Activated B cell treated with CpG ODN at 0.5 μM for 24 hours (primary cell): ENCODE data around the gene METTL6. TPM values are rescaled to one million over a fixed set of nuclear protein-coding genes. Genes with fewer than 3 reads are reported as not detected.
"Not testable (repeated sequence)": the region's sequence is repeated elsewhere in the genome, so short reads cannot be mapped to it uniquely, and the experiment has no call there.

Experiments
- ATAC-seq: fragments of 200-7000 bp; cut with Tn5 transposase; one replicate; pipeline ENCODE4 v1.10.0; 2021; ENCODE audit warnings: low read depth, mild to moderate bottlenecking, moderate library complexity
- CTCF ChIA-PET: fragments of 350-600 bp; sonication (Branson Sonifier 250); formaldehyde crosslinking; loops from one replicate; lab custom pipeline; 2021; ENCODE audit warnings: antibody characterized with exemption; lab: Charles Lee
- POLR2A ChIA-PET: fragments of 350-600 bp; sonication (Branson Sonifier 250); formaldehyde crosslinking; loops from one replicate; lab custom pipeline; 2021; ENCODE audit warnings: antibody characterized with exemption; lab: Charles Lee
- DNase-seq: peaks from one replicate; pipeline ENCODE4 v3.0.0; 2022
- H3K27ac Mint-ChIP-seq: one replicate; pipeline ENCODE4 v1.8.0; 2020; ENCODE audit warnings: mixed read lengths
- H3K27me3 Mint-ChIP-seq: one replicate; pipeline ENCODE4 v1.8.0; 2021; ENCODE audit warnings: mixed read lengths
- H3K36me3 Mint-ChIP-seq: one replicate; pipeline ENCODE4 v1.8.0; 2021; ENCODE audit warnings: low read depth, mixed read lengths
- H3K4me1 Mint-ChIP-seq: one replicate; pipeline ENCODE4 v1.8.0; 2021; ENCODE audit warnings: mixed read lengths
- H3K4me3 Mint-ChIP-seq: one replicate; pipeline ENCODE4 v1.8.0; 2020; ENCODE audit warnings: mild to moderate bottlenecking, mixed read lengths
- H3K9me3 Mint-ChIP-seq: one replicate; pipeline ENCODE4 v1.8.0; 2020; ENCODE audit warnings: mixed read lengths
- CTCF ChIP-seq: fragments of 200-600 bp; IDR thresholded peaks from one replicate; pipeline ENCODE4 v1.8.0; 2022; ENCODE audit warnings: antibody characterized with exemption, mild to moderate bottlenecking
- intact Hi-C: fragments of 100-400 bp; cut with micrococcal nuclease; formaldehyde crosslinking; loops from one replicate; pipeline ENCODE4 v1.15.1; 2024
- total RNA-seq: library from RNA; stranded (reverse); gene quantifications from 2 replicates; pipeline ENCODE4 v1.2.3, GENCODE V29; 2022

The METTL6 gene
- total RNA-seq, 1 donor from 2014 or later: 18.7 TPM

- H3K4me3 Mint-ChIP-seq: no peak overlapping the region
- H3K9me3 Mint-ChIP-seq: no peaks in the 10 kb centered on the region
- H3K4me1 Mint-ChIP-seq: peaks cover 9% of the 10 kb centered on the region
- TF ChIP-seq CTCF: no peak
- no peak for DNase-seq
- H3K36me3 Mint-ChIP-seq: no peaks in the 10 kb centered on the region
- POLR2A ChIA-PET: interaction anchor here (0.8 to 1.0 kb wide), 2 partner anchors 10 to 76 kb away, joined by 3 to 5 read pairs; no protein-coding TSS in a partner anchor
- peak overlapping the region; percentile 11 for H3K27ac Mint-ChIP-seq
- no peak for ATAC-seq
- H3K27me3 Mint-ChIP-seq: no peaks in the 10 kb centered on the region
- CTCF ChIA-PET: interaction anchor here (6.9 kb wide), 1 partner anchor 107 kb away, joined by 105 read pairs; no protein-coding TSS in a partner anchor
- intact Hi-C loops: no loop called here
Observed at GRCh38 chr3:15375461-15376000, 51.8 kb downstream of the METTL6 start.

- Mint-ChIP-seq H3K27me3 (no peaks in the 10 kb centered on the region), H3K9me3 (no peaks in the 10 kb centered on the region), H3K36me3 (no peaks in the 10 kb centered on the region), H3K4me1 (peaks cover 19% of the 10 kb centered on the region), H3K27ac (no peak overlapping the region), H3K4me3 (no peak overlapping the region)
- ChIA-PET POLR2A (interaction anchor here (1.0 kb wide), 1 partner anchor 11 kb away, joined by 3 read pairs; no protein-coding TSS in a partner anchor), CTCF (no interaction called here)
- intact Hi-C loops: no loop called here
- DNase-seq (no peak), ATAC-seq (no peak)
- no peak for TF ChIP-seq CTCF
Observed at GRCh38 chr3:15372918-15373317, 54.4 kb downstream of the METTL6 start.

- ATAC-seq: no peak
- peaks cover 43% of the 10 kb centered on the region for H3K4me1 Mint-ChIP-seq
Observed at GRCh38 chr3:15368561-15369135, 58.7 kb downstream of the METTL6 start.

GRCh38 chr3:15367059-15367458, 60.3 kb downstream of the METTL6 start:
- Mint-ChIP-seq H3K36me3 (no peaks in the 10 kb centered on the region), H3K9me3 (no peaks in the 10 kb centered on the region), H3K27ac (peak overlapping the region; percentile 57), H3K27me3 (no peaks in the 10 kb centered on the region), H3K4me1 (peaks cover 53% of the 10 kb centered on the region), H3K4me3 (no peak overlapping the region)
- ATAC-seq (no peak), DNase-seq (no peak)
- intact Hi-C loops: no loop called here
- ChIA-PET CTCF (interaction anchor here (1.0 to 1.9 kb wide), 4 partner anchors 21 to 38 kb away, joined by 4 to 8 read pairs (median 6); partner anchors contain the start of gene SH3BP5), POLR2A (interaction anchor here (0.5 to 1.9 kb wide), 9 partner anchors 17 to 934 kb away, joined by 3 to 15 read pairs (median 4); partner anchors contain the start of gene SH3BP5)
- TF ChIP-seq CTCF: no peak

More at GRCh38 chr3:15368561-15369135, 58.7 kb downstream of the METTL6 start:
- no peak for TF ChIP-seq CTCF
- Mint-ChIP-seq H3K27ac (peak overlapping the region; percentile 36), H3K4me3 (no peak overlapping the region), H3K27me3 (no peaks in the 10 kb centered on the region), H3K9me3 (no peaks in the 10 kb centered on the region), H3K36me3 (no peaks in the 10 kb centered on the region)
- DNase-seq: no peak
- intact Hi-C loops: loop anchor here (1.0 kb wide), 1 partner anchor 7 kb away; no protein-coding TSS in a partner anchor
- ChIA-PET POLR2A (interaction anchor here (0.7 kb wide), 1 partner anchor 15 kb away, joined by 3 read pairs; no protein-coding TSS in a partner anchor), CTCF (interaction anchor here (1.3 to 1.5 kb wide), 2 partner anchors 100 to 102 kb away, joined by 3 to 5 read pairs; no protein-coding TSS in a partner anchor)

GRCh38 chr3:15364078-15364477, 63.3 kb downstream of the METTL6 start:
- intact Hi-C loops, H3K27ac Mint-ChIP-seq, ATAC-seq, H3K27me3 Mint-ChIP-seq, H3K4me3 Mint-ChIP-seq, H3K9me3 Mint-ChIP-seq, H3K36me3 Mint-ChIP-seq, DNase-seq: not testable (repeated sequence)
- peaks cover 71% of the 10 kb centered on the region for H3K4me1 Mint-ChIP-seq
- CTCF ChIA-PET: interaction anchor here (1.0 to 1.5 kb wide), 3 partner anchors 20 to 96 kb away, joined by 3 to 7 read pairs (median 3); no protein-coding TSS in a partner anchor
- POLR2A ChIA-PET: interaction anchor here (1.4 to 3.8 kb wide), 2 partner anchors 16 to 19 kb away, joined by 9 to 17 read pairs; no protein-coding TSS in a partner anchor
